MM.1S (cell line): ENCODE data around the gene ADARB2.
A peak's percentile ranks its signal among the peaks of the same experiment; 100 is the strongest.

ENCODE experiments used
- DNase-seq: peaks from one replicate; pipeline ENCODE4 v3.0.0-alpha.2; 2015
- H2AFZ ChIP-seq: fragments of 300-600 bp; sonication (generic); 2 replicates; pipeline ENCODE4 v1.6.0; 2016; ENCODE audit warnings: antibody characterized with exemption, low read length
- H3F3A ChIP-seq: fragments of 300-600 bp; sonication (generic); 2 replicates; pipeline ENCODE4 v1.6.1; 2016; ENCODE audit warnings: mild to moderate bottlenecking, antibody characterized with exemption, low read length, moderate library complexity, mixed read lengths; ENCODE audit not compliant: insufficient read depth
- H3K27ac ChIP-seq: fragments of 300-600 bp; sonication (generic); 2 replicates; pipeline ENCODE4 v1.5.1; 2016; ENCODE audit warnings: mild to moderate bottlenecking, low read length
- H3K27me3 ChIP-seq: fragments of 300-600 bp; sonication (generic); replicated peaks from 2 replicates; pipeline ENCODE4 v1.6.0; 2016; ENCODE audit warnings: low read length; ENCODE audit not compliant: insufficient read depth
- H3K36me3 ChIP-seq: fragments of 300-600 bp; sonication (generic); replicated peaks from 2 replicates; pipeline ENCODE4 v1.6.1; 2016; ENCODE audit warnings: mild to moderate bottlenecking, low read length, mixed read lengths; ENCODE audit not compliant: insufficient read depth
- H3K4me1 ChIP-seq: fragments of 300-600 bp; sonication (generic); 2 replicates; pipeline ENCODE4 v1.6.1; 2016; ENCODE audit warnings: low read length, mixed read lengths
- H3K4me2 ChIP-seq: fragments of 300-600 bp; sonication (generic); 2 replicates; pipeline ENCODE4 v1.6.0; 2016; ENCODE audit warnings: low read depth, low read length
- H3K4me3 ChIP-seq: fragments of 300-600 bp; sonication (generic); 2 replicates; pipeline ENCODE4 v1.5.1; 2016; ENCODE audit warnings: low read length, mixed read lengths
- H3K79me2 ChIP-seq: fragments of 300-600 bp; sonication (generic); 2 replicates; pipeline ENCODE4 v1.6.1; 2016; ENCODE audit warnings: mixed run types, low read length, mixed read lengths
- H3K9ac ChIP-seq: fragments of 300-600 bp; sonication (generic); 2 replicates; pipeline ENCODE4 v1.6.1; 2016; ENCODE audit warnings: low read length, mixed read lengths
- H3K9me2 ChIP-seq: fragments of 300-600 bp; sonication (generic); replicated peaks from 2 replicates; pipeline ENCODE4 v1.6.1; 2016; ENCODE audit warnings: mild to moderate bottlenecking, low read length, mixed read lengths; ENCODE audit not compliant: insufficient read depth
- H3K9me3 ChIP-seq: fragments of 300-600 bp; sonication (generic); replicated peaks from 2 replicates; pipeline ENCODE4 v1.6.1; 2016; ENCODE audit warnings: mild to moderate bottlenecking, low read length, mixed read lengths; ENCODE audit not compliant: insufficient read depth
- H4K20me1 ChIP-seq: fragments of 300-600 bp; sonication (generic); 2 replicates; pipeline ENCODE4 v1.6.1; 2016; ENCODE audit warnings: mild to moderate bottlenecking, low read length, moderate library complexity, mixed read lengths; ENCODE audit not compliant: insufficient read depth
- EZH2 ChIP-seq: fragments of 300-600 bp; sonication (generic); optimal IDR thresholded peaks from 2 replicates; pipeline ENCODE3; 2017; ENCODE audit warnings: low read depth, mild to moderate bottlenecking, antibody characterized with exemption, low read length, mixed read lengths
- EZH2phosphoT487 ChIP-seq: fragments of 300-600 bp; sonication (generic); IDR thresholded peaks from 2 replicates; pipeline ENCODE4 v1.6.1; 2018; ENCODE audit warnings: antibody characterized with exemption, low read length
- TF ChIP-seq, protein P1 (sequence below): fragments of 300-600 bp; sonication (generic); IDR thresholded peaks from 2 replicates; pipeline ENCODE4 v1.5.1; 2016; ENCODE audit warnings: antibody characterized with exemption, low read length, mixed read lengths

ADARB2 gene

GRCh38 chr10:1360011-1360557 lies 377.2 kb downstream of the ADARB2 start:
- H2AFZ ChIP-seq, result no peak overlapping the region
- no peak for DNase-seq
- H3K27me3 ChIP-seq, result no peaks in the 10 kb centered on the region
- TF ChIP-seq, protein P1, sequence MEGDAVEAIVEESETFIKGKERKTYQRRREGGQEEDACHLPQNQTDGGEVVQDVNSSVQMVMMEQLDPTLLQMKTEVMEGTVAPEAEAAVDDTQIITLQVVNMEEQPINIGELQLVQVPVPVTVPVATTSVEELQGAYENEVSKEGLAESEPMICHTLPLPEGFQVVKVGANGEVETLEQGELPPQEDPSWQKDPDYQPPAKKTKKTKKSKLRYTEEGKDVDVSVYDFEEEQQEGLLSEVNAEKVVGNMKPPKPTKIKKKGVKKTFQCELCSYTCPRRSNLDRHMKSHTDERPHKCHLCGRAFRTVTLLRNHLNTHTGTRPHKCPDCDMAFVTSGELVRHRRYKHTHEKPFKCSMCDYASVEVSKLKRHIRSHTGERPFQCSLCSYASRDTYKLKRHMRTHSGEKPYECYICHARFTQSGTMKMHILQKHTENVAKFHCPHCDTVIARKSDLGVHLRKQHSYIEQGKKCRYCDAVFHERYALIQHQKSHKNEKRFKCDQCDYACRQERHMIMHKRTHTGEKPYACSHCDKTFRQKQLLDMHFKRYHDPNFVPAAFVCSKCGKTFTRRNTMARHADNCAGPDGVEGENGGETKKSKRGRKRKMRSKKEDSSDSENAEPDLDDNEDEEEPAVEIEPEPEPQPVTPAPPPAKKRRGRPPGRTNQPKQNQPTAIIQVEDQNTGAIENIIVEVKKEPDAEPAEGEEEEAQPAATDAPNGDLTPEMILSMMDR, result 0 out of 2 replicates have a peak, but pooled peaks have one; percentile 4
- no peak for TF ChIP-seq EZH2phosphoT487
- no peak for TF ChIP-seq EZH2
- H3F3A ChIP-seq, result no peaks in the 10 kb centered on the region
- H3K9me2 ChIP-seq, result no peaks in the 10 kb centered on the region
- no peaks in the 10 kb centered on the region for H3K79me2 ChIP-seq
- H3K27ac ChIP-seq, result no peak overlapping the region
- no peak overlapping the region for H3K9ac ChIP-seq
- H3K9me3 ChIP-seq, result no peaks in the 10 kb centered on the region
- H4K20me1 ChIP-seq, result no peaks in the 10 kb centered on the region
- H3K36me3 ChIP-seq, result no peaks in the 10 kb centered on the region
- H3K4me1 ChIP-seq, result no peaks in the 10 kb centered on the region
- no peak overlapping the region for H3K4me2 ChIP-seq
- no peak overlapping the region for H3K4me3 ChIP-seq

DNA sequence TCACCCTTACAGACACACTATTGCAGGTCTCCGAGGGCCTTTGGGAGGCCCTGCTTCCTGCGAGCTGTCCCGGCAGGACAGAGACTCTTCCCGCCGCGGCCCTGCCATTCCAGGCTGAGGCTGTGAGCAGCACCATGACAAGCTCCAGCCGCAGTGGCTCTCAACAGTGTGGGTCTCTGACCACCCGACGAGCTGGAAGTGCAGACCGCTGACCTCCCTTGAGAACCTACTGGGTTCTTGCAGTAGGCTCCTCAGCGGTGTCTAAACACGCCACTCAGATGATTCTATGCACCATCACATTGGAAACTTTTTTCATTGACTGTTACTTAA lies 377.7 kb downstream of the ADARB2 start:
- no peaks in the 10 kb centered on the region for H3K36me3 ChIP-seq
- no peak overlapping the region for H3K4me2 ChIP-seq
- H3K79me2 ChIP-seq, result no peaks in the 10 kb centered on the region
- DNase-seq, result no peak
- no peak overlapping the region for H3K27ac ChIP-seq
- H2AFZ ChIP-seq, result no peak overlapping the region
- no peak for TF ChIP-seq EZH2phosphoT487
- TF ChIP-seq, protein P1, result no peak
- no peaks in the 10 kb centered on the region for H4K20me1 ChIP-seq
- H3K4me3 ChIP-seq, result no peak overlapping the region
- no peaks in the 10 kb centered on the region for H3K4me1 ChIP-seq
- H3F3A ChIP-seq, result no peaks in the 10 kb centered on the region
- no peaks in the 10 kb centered on the region for H3K27me3 ChIP-seq
- H3K9me3 ChIP-seq, result no peaks in the 10 kb centered on the region
- no peaks in the 10 kb centered on the region for H3K9me2 ChIP-seq
- no peak overlapping the region for H3K9ac ChIP-seq

DNA sequence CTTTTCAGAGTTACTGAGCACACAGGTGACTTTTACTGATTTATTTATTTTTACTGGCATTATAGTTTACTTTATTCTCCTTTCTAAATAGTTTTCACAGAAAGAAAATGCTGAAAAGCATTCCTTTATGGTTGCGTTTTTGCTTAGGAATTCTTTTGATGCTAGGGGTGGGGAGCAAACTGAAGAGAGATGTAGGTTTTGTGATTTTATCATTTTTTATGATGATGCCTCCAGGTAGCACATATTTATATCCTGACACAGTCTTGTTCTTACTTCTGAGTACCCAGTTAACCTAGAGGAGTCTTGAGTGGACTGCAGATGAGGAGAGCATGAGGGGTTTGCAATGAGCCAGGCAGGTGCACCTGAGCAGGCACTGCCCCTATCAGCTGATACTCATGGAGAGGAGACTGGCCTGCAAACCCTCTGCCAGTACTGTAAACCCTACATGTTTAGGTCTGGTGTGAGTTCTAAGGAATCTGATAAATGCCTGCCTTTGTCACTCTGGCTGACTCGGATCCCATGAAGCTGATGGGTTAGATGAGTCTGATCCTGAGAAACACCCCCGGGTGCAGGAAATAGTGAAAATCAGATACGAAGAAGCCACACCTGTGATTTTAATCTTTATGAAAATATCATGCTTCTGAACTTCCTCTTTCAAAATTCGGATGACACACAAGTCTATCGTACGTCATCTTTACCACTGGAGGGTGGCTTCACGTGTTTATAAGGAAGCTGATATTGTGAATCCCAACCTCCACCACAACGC lies 378.3 kb downstream of the ADARB2 start:
- no peak overlapping the region for H3K4me2 ChIP-seq
- no peaks in the 10 kb centered on the region for H3K4me1 ChIP-seq
- H3K27ac ChIP-seq, result no peak overlapping the region
- TF ChIP-seq EZH2phosphoT487, result no peak
- TF ChIP-seq EZH2, result no peak
- TF ChIP-seq, protein P1, result no peak
- no peaks in the 10 kb centered on the region for H3K9me2 ChIP-seq
- no peak overlapping the region for H3K4me3 ChIP-seq
- no peak overlapping the region for H2AFZ ChIP-seq
- H3K27me3 ChIP-seq, result no peaks in the 10 kb centered on the region
- H3K9ac ChIP-seq, result no peak overlapping the region
- no peaks in the 10 kb centered on the region for H3K36me3 ChIP-seq
- DNase-seq, result no peak
- no peaks in the 10 kb centered on the region for H3K9me3 ChIP-seq
- H3K79me2 ChIP-seq, result no peaks in the 10 kb centered on the region
- no peaks in the 10 kb centered on the region for H4K20me1 ChIP-seq
- no peaks in the 10 kb centered on the region for H3F3A ChIP-seq
